ENCODE results near the gene TBX6. TPM values are rescaled to one million over a fixed set of nuclear protein-coding genes. Genes with fewer than 3 reads are reported as not detected.

TBX6 gene
- total and polyA plus RNA-seq, 10 of the 15 experiments (the other 5 are each of a cell fraction or from before 2014, with no cell fraction given), result 0.08 to 0.90 (median 0.31) TPM; not detected in 2

DNA sequence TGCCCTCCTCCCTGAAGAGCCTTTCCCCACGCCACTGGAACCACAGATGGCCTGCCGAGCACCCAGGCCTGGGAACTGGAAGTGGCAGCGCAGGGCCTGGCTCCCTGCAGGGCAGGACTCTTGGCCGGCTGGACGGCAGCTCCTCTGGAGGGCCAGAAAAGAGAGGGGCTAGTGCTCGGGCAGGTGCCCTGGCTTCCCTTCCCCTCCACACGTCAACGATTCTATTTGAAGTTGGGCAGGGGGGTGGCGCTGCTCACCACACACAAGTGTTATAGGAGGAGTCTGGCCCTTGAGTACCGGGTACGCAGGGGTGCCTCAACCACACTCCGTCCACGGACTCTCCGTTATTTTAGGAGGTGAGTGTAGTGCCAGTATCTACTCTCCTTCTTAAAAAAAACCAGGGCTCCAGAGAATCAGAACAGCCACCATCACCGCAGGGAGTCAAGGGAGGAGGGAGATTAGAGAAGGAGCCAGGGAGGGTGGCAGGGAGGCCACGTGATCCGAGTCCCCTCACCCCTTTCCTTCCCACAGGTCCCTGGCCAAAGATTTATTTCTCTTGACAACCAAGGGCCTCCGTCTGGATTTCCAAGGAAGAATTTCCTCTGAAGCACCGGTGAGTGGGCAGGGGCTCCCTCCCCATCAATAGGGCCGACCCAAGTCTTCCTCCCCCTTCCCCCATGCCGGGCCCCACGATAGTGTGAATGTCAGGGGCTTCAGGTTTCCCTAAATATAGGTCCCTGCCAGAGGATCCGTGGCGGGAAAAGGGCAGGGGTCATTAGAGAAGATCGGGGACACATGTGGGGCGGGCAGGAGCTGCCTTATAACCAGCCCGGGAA lies 27.6 kb downstream of the TBX6 start (continued):
- TF ChIP-seq WRNIP1 (IDR thresholded peaks at IDR 0.05; ENCODE audit: borderline replicate concordance, low read depth, low read length) (no peak), HDAC6 (IDR thresholded peaks at IDR 0.05; ENCODE audit: unreplicated experiment) (no peak), CEBPZ (IDR thresholded peaks at IDR 0.05; ENCODE audit: low read depth, low read length) (no peak), MXI1 (IDR thresholded peaks at IDR 0.05; ENCODE audit: low read depth, low read length) (peak; percentile 57)

DNA sequence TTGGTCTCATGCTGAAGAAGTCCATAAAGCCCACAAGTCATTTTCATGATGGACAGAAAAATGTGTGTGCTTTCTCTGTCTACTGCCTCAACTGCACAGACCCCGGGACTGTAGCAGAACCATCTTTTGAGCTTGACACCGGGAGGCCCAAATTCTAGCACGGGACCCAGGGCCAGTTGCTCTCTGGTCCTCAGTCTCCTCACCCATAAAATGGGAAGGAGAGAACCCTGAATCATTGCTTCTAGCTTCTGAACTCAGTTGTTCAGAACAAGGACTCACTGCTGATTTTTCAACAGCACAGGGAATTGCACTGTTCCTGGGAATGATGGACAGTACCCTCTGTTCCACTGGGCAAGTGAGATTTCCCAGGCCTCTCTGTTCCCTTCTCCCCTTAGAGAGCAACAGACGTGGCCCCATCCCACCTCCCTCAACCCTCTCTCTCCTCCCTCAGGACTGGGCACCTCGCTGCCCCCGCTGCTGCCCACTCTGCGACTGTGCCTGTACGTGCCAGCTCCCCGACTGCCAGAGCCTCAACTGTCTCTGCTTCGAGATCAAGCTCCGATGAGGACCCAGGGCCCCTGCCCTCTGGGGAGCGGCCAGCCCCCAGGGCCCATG lies 28.3 kb downstream of the TBX6 start:
- H3K27me3 ChIP-seq (replicated peaks in 1 of 2; ENCODE audit: control insufficient read depth in 2 of 2, insufficient read depth in 2 of 2, low read length in 1 of 2), result no peaks in the 10 kb centered on the region
- in situ Hi-C loops (cut with MboI) (no loop called here), intact Hi-C loops (cut with micrococcal nuclease; ENCODE audit: unreplicated experiment) (no loop called here)
- peaks cover 12 to 14% of the 10 kb centered on the region in 2 experiments for H3K36me3 ChIP-seq (ENCODE audit: control insufficient read depth in 2 of 2, insufficient read depth in 2 of 2, low read length in 1 of 2)
- POLR2A ChIA-PET, result interaction anchor here (0.7 to 4.3 kb wide), 5 partner anchors 10 to 136 kb away, joined by 3 to 16 read pairs (median 4); partner anchors contain the start of gene PPP4C
- ATAC-seq, result no peak
- peak overlapping the region; percentile 94 for H3K27ac ChIP-seq (ENCODE audit: control insufficient read depth, insufficient read depth)
- H4K20me1 ChIP-seq (ENCODE audit: control insufficient read depth, insufficient read depth), result peaks cover 13% of the 10 kb centered on the region
- no peak for DNase-seq (ENCODE audit: low read depth, low spot score)
- FAIRE-seq, result no peak
- H3K4me3 ChIP-seq, result peak overlapping the region; percentile 94
- no peaks in the 10 kb centered on the region for H3K9me3 ChIP-seq (replicated peaks; ENCODE audit: control insufficient read depth, insufficient read depth, low read length)
- H2AFZ ChIP-seq (ENCODE audit: control insufficient read depth, low read depth, low read length), result peak overlapping the region; percentile 35
- H3K9ac ChIP-seq (ENCODE audit: control insufficient read depth, insufficient read depth, low read length), result peak overlapping the region; percentile 93
- CTCF ChIA-PET, result interaction anchor here (0.7 to 8.5 kb wide), 6 partner anchors 9 to 398 kb away, joined by 3 to 77 read pairs (median 4); partner anchors contain the start of gene TBX6
- peak overlapping the region; percentile 81 for H3K4me2 ChIP-seq (ENCODE audit: control insufficient read depth, insufficient read depth)
- RAD21 ChIA-PET (ENCODE audit: unreplicated experiment), result interaction anchor here (0.8 to 3.7 kb wide), 3 partner anchors 29 to 120 kb away, joined by 3 to 42 read pairs (median 4); partner anchors contain the start of genes CORO1A and TBX6
- SMC1A ChIA-PET (ENCODE audit: uncharacterized antibody, unreplicated experiment), result interaction anchor here (0.6 to 1.2 kb wide), 5 partner anchors 13 to 414 kb away, joined by 3 to 9 read pairs (median 3); partner anchors contain the start of gene TBX6
- H3K4me1 ChIP-seq (ENCODE audit: control insufficient read depth, insufficient read depth, low read length), result peaks cover 20% of the 10 kb centered on the region
- WGBS (ENCODE audit: insufficient coverage, insufficient replicate concordance, low lambda C conversion rate, missing lambda C conversion rate), result 47% methylated on average over 12 of the region's 12 CpGs
- no TSS peak for BruUV-seq (replicated peaks)
- TF ChIP-seq WRNIP1 (IDR thresholded peaks at IDR 0.05; ENCODE audit: borderline replicate concordance, low read depth, low read length), result no peak
- no peak for TF ChIP-seq POLR2AphosphoS5 (IDR thresholded peaks at IDR 0.05; ENCODE audit: low read length)
- TF ChIP-seq GATAD2B (conservative IDR thresholded peaks at IDR 0.05; ENCODE audit: low read depth), result 0 out of 2 replicates have a peak, but pooled peaks have one; percentile 14
- no peak for TF ChIP-seq TBL1XR1 (IDR thresholded peaks at IDR 0.05; ENCODE audit: low read depth, low read length)
- 0 out of 2 replicates have a peak, but pooled peaks have one; percentile 16 for TF ChIP-seq SMARCA5 (IDR thresholded peaks at IDR 0.05)
- peak; percentile 87 for TF ChIP-seq ZNF24 (IDR thresholded peaks at IDR 0.05)
- peaks cover 48% of the 10 kb centered on the region for H3K79me2 ChIP-seq (ENCODE audit: control insufficient read depth, insufficient read depth, low read length)

Measured in GM12878 (cell line).